Caco-2 (cell line): ENCODE results near the gene EIF3D. TPM values are rescaled to one million over a fixed set of nuclear protein-coding genes. Genes with fewer than 3 reads are reported as not detected.

ENCODE experiments used
- BruUV-seq: library from RNA; stranded (reverse); fragments of 400-500 nt; replicated peaks from 2 replicates; lab custom pipeline; 2021; lab: Mats Ljungman, UMichigan
- CTCF ChIA-PET: fragments of 300-600 bp; sonication (Branson Sonifier 250); formaldehyde crosslinking; loops from one replicate; lab custom pipeline; 2022; ENCODE audit warnings: antibody characterized with exemption; lab: Charles Lee
- POLR2A ChIA-PET: fragments of 300-600 bp; sonication (Branson Sonifier 250); formaldehyde crosslinking; loops from one replicate; lab custom pipeline; 2022; ENCODE audit warnings: antibody characterized with exemption; lab: Charles Lee
- DNase-seq, 2 experiments: peaks; one replicate each; pipeline versions ENCODE4 v3.0.0 to v3.0.0-alpha.2; 2020 to 2022
- H3K27me3 ChIP-seq: replicated peaks from 2 replicates; pipeline ENCODE4 v1.6.0; 2011; ENCODE audit warnings: low read length; ENCODE audit not compliant: control insufficient read depth, insufficient read depth
- H3K36me3 ChIP-seq: 2 replicates; pipeline ENCODE4 v1.5.1; 2011; ENCODE audit warnings: low read length; ENCODE audit not compliant: control insufficient read depth, insufficient read depth
- H3K4me1 ChIP-seq: fragments of 250-450 bp; sonication (Bioruptor Pico); 2 replicates; pipeline ENCODE4 v1.5.1; 2020; ENCODE audit warnings: mild to moderate bottlenecking
- H3K4me3 ChIP-seq: 2 replicates; pipeline ENCODE4 v1.5.1; 2011; ENCODE audit warnings: low read depth, mild to moderate bottlenecking, control low read depth, low read length
- H3K9me3 ChIP-seq: fragments of 250-450 bp; sonication (Bioruptor Pico); 2 replicates; pipeline ENCODE4 v1.5.1; 2020; ENCODE audit warnings: mild to moderate bottlenecking, moderate library complexity
- H3K27ac Mint-ChIP-seq: one replicate; pipeline ENCODE4 v1.8.0; 2022; ENCODE audit warnings: mixed read lengths; ENCODE audit not compliant: unreplicated experiment
- H3K27me3 Mint-ChIP-seq: one replicate; pipeline ENCODE4 v1.8.0; 2022; ENCODE audit warnings: mixed read lengths; ENCODE audit not compliant: insufficient read depth, unreplicated experiment
- H3K36me3 Mint-ChIP-seq: one replicate; pipeline ENCODE4 v1.8.0; 2022; ENCODE audit warnings: mild to moderate bottlenecking, mixed read lengths; ENCODE audit not compliant: insufficient read depth, unreplicated experiment
- H3K4me1 Mint-ChIP-seq: one replicate; pipeline ENCODE4 v1.8.0; 2022; ENCODE audit warnings: low read depth, mixed read lengths; ENCODE audit not compliant: unreplicated experiment
- H3K4me3 Mint-ChIP-seq: one replicate; pipeline ENCODE4 v1.8.0; 2022; ENCODE audit warnings: mild to moderate bottlenecking, moderate library complexity, mixed read lengths; ENCODE audit not compliant: unreplicated experiment
- H3K9me3 Mint-ChIP-seq: one replicate; pipeline ENCODE4 v1.8.0; 2022; ENCODE audit warnings: mixed read lengths; ENCODE audit not compliant: unreplicated experiment
- CTCF ChIP-seq, 2 experiments: fragments of 200-600 bp in 1 of 2; IDR thresholded peaks; 1 replicate in 1 of 2; 2 replicates in 1 of 2; pipeline versions ENCODE4 v1.5.1 to v1.8.0; 2011 to 2022; ENCODE audit warnings: antibody characterized with exemption in 1 of 2, control low read depth in 1 of 2, inconsistent platforms in 1 of 2, low read depth in 1 of 2, low read length in 1 of 2, mild to moderate bottlenecking in 1 of 2, moderate library complexity in 1 of 2; ENCODE audit not compliant: insufficient read depth in 1 of 2, severe bottlenecking in 1 of 2, unreplicated experiment in 1 of 2
- intact Hi-C: fragments of 100-400 bp; cut with micrococcal nuclease; formaldehyde crosslinking; loops from one replicate; pipeline ENCODE4 v1.10.0; 2022; ENCODE audit not compliant: unreplicated experiment
- total RNA-seq: library from RNA; stranded (reverse); gene quantifications from 2 replicates; pipeline ENCODE4 v1.2.3, GENCODE V29; 2022

Gene EIF3D
- total RNA-seq, 1 experiment from 2014 or later, result 250 TPM

GRCh38 chr22:36510384-36510783, 18.6 kb downstream of the EIF3D start:
- no peak for DNase-seq
- peaks cover 4% of the 10 kb centered on the region for H3K4me1 ChIP-seq
- Mint-ChIP-seq H3K27me3 (no peaks in the 10 kb centered on the region), H3K4me1 (peaks cover 19% of the 10 kb centered on the region), H3K4me3 (no peak overlapping the region), H3K27ac (no peak overlapping the region), H3K9me3 (no peaks in the 10 kb centered on the region), H3K36me3 (peaks cover 86% of the 10 kb centered on the region)
- intact Hi-C loops, result no loop called here
- H3K9me3 ChIP-seq, result no peaks in the 10 kb centered on the region
- H3K27me3 ChIP-seq, result no peaks in the 10 kb centered on the region
- no peak for TF ChIP-seq CTCF (IDR thresholded peaks at IDR 0.05; ENCODE audit: insufficient read depth in 1 of 2, low read depth in 1 of 2, low read length in 1 of 2, severe bottlenecking in 1 of 2, unreplicated experiment in 1 of 2)
- H3K36me3 ChIP-seq, result peaks cover 8% of the 10 kb centered on the region
- ChIA-PET POLR2A (interaction anchor here (0.8 to 1.0 kb wide), 2 partner anchors 20 to 1499 kb away, joined by 4 to 8 read pairs; no protein-coding TSS in a partner anchor), CTCF (interaction anchor here (0.5 to 1.5 kb wide), 4 partner anchors 19 to 108 kb away, joined by 3 to 5 read pairs (median 4); partner anchors contain the start of gene EIF3D)
- BruUV-seq, result no TSS peak
- no peak overlapping the region for H3K4me3 ChIP-seq

DNA sequence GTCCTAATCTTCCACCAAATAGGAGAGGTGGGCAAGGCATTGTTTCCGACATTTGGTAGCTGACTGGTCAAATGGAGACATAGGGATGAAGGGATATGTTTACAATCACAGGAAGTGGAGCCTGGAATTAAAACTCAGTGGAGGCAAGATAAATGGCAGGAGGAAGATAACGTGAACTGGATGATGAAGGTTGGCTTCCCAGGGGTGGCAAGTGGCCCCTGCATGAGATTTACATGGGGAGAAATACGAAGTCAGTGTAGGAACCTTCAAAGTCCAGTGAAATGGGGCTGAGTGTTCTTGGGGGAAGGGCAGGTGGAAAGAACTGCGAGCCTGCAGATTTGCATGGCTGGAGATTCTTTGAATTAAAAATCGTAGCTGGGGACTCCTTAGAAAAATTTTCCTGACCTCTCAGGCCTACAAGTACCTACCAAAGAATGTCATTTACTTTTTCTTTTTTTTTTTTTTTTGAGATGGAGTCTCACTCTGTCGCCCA, 21.4 kb downstream of the EIF3D start:
- peaks cover 83% of the 10 kb centered on the region for H3K36me3 Mint-ChIP-seq
- CTCF ChIA-PET, result no interaction called here

More for the DNA sequence above, 21.4 kb downstream of the EIF3D start:
- TSS peak; percentile 82 for BruUV-seq
- Mint-ChIP-seq H3K9me3 (no peaks in the 10 kb centered on the region), H3K27me3 (no peaks in the 10 kb centered on the region), H3K4me1 (peaks cover 15% of the 10 kb centered on the region), H3K27ac (peak overlapping the region; percentile 78), H3K4me3 (peak overlapping the region; percentile 70)
- H3K4me1 ChIP-seq, result peaks cover 22% of the 10 kb centered on the region
- no peaks in the 10 kb centered on the region for H3K27me3 ChIP-seq
- peaks cover 11% of the 10 kb centered on the region for H3K36me3 ChIP-seq
- no peak for DNase-seq
- POLR2A ChIA-PET, result interaction anchor here (0.8 to 1.4 kb wide), 3 partner anchors 15 to 25 kb away, joined by 3 to 12 read pairs (median 3); partner anchors contain the start of gene EIF3D
- intact Hi-C loops, result no loop called here
- TF ChIP-seq CTCF (IDR thresholded peaks at IDR 0.05; ENCODE audit: insufficient read depth in 1 of 2, low read depth in 1 of 2, low read length in 1 of 2, severe bottlenecking in 1 of 2, unreplicated experiment in 1 of 2), result no peak
- H3K9me3 ChIP-seq, result no peaks in the 10 kb centered on the region
- peak overlapping the region; percentile 85 for H3K4me3 ChIP-seq
